HCT116 (cell line): ENCODE results near the gene NACC2.

Experiments
- POLR2A ChIP-seq: IDR thresholded peaks from 2 replicates; pipeline ENCODE4 v1.7.0; 2011; ENCODE audit warnings: borderline replicate concordance; ENCODE audit not compliant: insufficient read depth, insufficient read length; ENCODE audit errors: extremely low read depth
- POLR2AphosphoS5 ChIP-seq: IDR thresholded peaks from 2 replicates; pipeline ENCODE4 v1.6.1; 2011; ENCODE audit warnings: mild to moderate bottlenecking, low read depth, low read length, moderate library complexity

DNA sequence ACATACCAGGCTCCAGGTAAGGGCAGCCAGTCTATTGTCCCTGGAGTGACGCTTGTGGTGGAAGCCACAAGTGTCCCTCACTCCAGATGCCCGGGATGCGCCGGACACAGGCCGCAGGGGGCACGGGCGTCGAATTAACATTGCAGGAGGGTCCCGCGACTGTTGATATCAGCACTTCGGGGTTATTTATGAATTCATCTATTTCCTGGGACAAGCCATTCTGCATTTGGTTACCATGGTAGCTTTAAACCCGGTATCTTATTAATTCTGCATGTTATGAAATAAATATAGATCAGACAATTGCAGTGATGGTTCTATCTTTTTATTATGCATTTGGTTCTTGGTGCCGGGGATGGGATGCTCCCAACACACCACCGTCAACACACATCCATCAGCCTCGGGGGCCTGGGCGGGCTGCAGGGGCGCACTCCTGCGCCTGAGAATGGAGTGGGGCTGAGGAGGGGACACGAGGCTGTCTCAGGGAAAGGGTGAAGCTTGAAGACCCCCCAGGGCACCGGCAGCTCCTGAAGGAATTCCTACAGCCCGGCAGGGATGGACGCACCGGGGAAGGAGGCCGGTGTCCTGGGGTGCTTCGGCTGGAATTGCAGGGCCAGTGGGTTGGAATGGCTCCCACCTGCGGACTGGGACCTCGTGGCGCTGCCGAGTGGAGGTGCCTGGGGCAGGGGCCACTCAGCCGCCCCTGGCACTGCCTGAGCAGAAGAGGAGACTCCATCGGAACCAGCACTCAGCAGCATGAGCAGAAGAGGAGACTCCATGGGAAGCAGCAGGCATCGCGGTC lies 41.2 kb upstream of the NACC2 start:
- TF ChIP-seq POLR2A = no peak
- TF ChIP-seq POLR2AphosphoS5 = no peak
